HG02938 (cell line): ENCODE measurements around the gene KCNH5.

Experiments
- ATAC-seq: cut with Tn5 transposase; IDR thresholded peaks from one replicate; pipeline ENCODE4 v1.9.1; 2021; ENCODE audit warnings: mild to moderate bottlenecking, moderate library complexity; ENCODE audit not compliant: unreplicated experiment

Gene KCNH5

DNA sequence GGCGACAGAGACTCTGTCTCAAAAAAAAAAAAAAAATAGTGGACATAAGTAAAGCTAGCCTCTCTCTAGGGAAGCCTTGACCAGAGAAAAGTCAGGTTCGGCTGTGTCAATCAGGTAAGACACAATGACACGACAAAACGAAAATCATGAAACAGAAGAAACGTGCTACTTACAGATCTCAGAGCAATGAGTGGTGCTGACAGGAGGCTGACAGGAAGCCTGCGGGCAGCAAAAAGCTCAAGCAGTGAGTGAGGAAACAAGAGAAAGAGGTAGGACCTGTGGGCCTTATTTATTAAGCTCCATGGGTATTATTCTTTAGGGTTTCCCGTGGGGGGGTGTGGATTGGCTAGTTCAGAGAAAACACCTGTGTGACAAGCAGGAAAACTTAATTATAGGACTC, 363.1 kb downstream of the KCNH5 start:
- no peak for ATAC-seq

DNA sequence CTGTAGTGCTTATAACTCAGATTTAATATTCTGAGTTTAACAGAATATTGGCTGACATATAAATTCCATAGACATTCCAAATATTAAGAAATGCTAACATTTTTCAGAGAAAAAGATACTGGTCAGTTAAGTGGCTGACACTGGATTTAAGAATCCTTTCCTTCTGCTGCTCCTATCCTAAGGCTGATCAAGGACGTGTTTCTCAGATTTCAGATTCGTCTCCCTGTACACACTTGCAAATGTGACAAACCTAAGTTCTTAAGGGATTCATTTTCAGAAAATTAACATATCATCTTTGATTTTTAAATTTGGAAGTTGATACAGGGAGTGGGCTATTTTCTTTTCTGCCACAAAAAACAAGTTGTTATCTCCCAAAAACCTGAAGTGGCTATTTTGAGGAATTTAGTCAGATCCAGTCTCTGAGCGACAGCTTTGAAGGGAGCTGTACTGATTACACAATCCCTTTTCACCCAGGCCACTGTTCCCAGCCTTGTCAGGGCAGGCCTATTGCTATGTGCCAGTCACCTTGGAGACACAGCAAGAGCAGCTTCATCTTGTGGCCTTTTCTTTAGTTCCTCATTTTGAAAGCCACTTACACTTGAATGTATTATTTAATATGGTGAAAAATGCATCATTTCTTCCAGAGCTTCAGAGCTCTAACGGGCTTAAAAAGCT, 370.6 kb downstream of the KCNH5 start:
- ATAC-seq: no peak

DNA sequence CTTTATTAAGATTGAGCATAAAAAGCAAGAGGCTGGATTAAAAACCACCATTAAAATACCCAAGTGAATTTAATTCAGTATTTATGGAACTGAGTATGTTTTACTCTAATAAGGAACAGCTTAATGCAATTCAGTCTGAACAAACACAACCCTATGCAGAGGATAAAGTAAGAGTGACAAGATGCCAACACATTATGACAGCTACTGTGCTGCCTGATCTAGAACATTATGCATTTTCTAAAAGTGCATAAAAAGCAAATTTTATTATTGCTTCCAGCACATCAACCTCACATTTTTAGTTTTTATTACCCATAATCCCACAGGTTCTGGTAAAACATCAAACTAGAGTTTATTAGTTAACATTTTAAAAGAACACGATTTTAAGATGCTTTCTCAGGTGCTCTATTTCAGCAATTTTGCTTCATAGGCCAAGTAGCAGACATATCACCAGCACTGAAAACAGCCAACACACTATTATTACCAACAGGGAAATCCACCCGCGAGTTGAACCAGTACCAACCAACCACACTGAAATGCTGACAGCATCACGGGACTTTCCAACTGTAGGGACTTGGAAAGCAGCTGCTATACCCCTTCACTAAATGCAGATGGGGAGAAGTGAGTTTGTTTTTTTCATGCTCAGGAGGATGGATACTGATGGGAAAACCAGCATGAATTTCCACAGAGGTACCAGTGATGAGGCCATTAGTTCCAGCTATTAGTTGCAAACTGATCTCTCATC, 372.1 kb downstream of the KCNH5 start:
- ATAC-seq: no peak

DNA sequence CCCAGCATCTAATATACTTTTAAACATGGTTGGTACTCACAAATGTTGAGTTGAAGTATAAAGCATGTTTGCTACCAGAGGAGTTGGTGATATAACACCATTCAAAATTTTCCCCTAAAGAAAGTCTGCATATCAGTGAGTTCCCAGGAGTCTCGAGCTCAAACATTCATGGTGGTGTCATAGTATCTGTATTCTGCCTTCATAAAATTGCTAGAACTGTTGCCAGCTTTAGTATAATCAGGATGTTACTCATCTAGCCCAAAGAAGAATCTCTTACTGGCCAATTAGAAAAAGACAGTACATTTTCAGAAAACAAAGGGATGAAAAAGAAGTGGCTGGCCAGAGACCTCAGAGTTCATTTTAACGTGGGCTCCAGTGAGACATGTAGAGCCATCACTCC, 374.7 kb downstream of the KCNH5 start:
- ATAC-seq: no peak

DNA sequence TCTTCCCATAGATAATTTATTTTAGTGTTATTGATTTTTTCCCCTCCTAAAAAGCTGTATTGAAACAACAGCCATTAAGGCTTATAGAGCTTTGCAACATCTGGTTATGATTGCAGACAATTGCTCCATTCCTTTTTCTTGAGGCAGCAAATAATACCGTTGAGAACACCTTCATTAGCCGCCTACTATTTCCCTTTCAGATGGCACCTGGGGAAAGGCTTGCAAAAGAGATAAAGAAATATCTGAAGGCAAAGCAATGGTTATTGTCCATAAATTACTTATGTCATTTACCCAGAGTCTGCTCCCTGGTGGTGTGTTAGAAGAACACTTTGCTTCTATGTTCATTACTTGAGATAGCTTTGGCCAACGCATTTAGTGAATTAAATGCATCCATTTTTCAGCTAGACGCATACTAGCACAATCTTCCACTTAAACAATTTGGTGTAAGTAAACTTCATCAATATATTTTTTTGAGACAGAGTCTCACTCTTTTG, 377.8 kb downstream of the KCNH5 start:
- ATAC-seq: no peak

DNA sequence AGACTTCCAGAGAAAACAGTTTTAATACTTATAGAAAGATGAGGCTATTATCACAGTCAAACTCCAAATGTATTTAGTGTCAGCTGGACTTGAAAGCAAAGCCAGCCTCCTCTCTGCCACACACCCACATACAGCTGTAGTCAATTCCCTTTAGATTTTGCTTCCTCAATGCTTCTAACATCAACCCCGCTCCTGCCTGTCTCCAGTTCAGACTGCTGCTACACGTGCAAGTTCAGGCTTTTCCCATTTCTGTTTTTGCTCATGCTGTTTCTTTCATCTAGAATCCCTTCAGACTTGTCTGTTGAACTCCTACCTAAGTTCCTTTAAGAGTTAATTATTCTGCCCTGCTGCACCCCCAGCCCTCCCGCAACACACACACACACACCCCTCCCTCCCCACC, 380.0 kb downstream of the KCNH5 start:
- ATAC-seq: no peak

DNA sequence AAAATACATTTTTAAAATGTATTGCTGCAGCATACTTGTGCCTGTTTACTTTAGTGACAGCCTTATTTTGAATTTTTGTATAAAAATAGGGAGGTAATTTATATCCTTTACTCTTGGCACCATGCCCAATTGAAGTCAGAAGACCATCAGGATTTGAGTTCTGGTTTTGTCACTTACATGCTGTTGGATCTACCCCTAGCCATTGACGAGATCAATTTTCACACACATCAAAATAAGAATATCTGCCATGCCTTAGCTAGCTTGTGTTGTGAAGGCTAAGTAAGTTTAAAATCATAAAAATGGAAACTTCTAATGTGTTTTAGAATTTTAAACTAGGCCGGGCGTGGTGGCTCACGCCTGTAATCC, 381.8 kb downstream of the KCNH5 start:
- no peak for ATAC-seq

DNA sequence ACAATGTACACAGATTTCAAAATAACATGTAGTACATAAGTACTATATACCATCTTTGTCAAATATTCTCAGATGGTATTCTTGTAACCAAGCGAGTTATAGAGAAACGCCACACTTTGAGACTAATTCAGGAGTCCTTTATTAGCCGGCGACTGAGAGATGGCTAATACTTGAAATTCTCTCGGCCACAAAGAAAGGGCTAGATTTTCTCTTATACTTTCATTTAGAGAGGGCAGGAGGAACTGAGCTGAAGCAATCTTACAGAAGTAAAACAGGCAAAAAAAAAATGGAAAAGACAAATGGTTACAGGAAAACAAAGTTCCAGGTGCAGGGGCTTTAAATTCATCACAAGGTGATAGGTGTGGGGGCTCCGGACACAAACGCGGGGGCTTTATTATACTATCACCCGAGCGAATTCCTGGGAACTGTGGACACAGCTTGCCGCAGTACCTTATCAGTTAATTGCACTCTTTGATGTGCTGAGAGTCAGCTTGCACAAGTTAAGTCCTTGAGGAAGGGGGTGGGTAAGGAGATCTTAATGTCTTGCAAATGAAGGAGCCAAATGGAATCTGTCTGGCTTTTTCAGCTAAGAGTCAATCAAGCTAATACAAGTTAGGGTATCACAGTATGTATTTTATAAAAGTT, 382.3 kb downstream of the KCNH5 start:
- no peak for ATAC-seq

DNA sequence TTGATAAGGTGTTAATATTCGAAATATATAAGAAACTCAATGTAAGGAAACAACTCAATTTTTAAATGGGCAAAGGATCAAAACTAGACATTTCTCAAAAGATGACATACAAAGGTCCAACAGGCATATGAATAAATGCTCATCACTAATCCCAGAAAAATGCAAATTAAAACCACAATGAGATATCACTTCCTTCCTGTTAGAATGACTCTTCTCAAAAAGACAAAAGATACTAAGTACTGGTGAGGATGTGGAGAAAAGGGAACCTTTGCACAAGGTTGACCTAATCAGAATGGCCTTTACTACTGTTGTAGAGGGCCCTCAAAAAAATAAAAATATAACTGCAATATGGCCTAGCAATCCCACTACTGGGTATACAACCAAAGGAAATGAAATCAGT, 383.4 kb downstream of the KCNH5 start:
- no peak for ATAC-seq

DNA sequence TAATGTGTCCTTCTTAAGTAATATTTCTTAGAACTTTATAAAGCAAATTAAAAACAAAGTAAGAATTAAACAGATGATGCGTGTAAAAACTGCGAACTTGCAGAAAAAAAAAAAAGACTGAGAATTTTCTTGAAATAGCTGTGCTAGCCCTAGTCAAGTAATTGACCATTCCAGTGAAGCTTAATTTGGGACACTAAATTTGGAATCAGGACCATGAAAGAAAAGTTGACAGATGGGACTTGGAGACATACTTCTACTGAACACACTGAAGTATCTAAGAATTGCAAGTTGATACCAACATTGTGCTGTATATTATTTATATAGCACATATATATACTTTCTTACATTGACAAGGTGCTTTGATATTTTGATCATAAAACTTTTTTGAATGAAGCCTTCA, 386.6 kb downstream of the KCNH5 start:
- no peak for ATAC-seq

DNA sequence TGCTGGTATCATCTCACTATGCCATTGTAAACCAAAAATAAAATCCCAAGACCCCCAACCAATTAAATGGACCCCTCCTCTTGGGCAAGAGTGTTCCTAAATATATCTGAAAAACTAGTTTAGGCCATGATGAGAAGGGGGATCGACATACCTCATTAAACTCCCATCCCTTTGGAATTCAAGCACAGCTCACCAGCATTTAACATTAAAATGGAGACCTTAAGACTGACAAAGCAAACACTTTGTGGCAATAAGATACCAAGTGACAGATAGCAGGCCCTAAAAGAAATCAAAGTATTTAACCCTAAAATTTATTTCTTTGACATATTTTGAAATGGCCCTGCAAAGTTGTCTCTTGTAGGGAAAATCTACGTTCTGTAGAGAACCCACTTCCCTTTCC, 387.9 kb downstream of the KCNH5 start:
- no peak for ATAC-seq

DNA sequence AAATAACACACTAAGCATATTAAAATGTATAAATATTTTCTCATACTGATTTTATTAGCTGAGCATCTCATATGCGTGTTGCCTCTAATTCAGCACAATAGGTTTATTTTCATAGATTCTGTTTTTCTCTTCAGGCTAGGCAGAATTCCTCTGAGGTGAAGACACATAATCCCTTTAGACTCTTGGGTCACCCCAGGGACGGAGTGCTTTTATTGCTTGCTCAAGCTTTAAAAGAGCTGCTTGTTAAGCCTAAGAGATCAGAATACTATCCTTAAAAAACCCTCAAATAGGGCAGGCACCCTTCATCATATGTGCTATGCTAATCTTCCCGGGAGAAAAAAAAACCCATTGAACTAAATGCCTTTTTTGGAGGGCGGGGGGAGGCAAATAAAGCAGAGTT, 390.1 kb downstream of the KCNH5 start:
- ATAC-seq: no peak

DNA sequence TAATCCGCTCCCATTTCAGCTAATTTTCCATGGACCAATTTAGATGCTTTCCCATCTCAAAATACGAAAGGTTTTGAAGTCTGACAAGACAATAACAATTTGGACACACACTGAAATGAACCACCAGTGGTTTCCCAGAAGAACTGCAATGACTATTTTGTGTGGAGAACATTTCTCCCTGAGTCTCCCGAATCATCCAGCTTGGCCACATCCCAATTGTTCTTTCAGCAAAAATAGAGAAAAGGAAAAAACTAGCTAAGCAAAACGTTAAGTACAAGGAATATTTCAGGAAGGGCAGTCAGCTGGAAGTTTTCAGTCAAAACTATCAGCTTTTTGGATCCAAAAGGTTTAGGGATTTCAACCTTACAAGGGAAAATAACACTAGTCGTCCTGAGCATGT, 390.6 kb downstream of the KCNH5 start:
- no peak for ATAC-seq
